Neural crest cell (in vitro differentiated cells): ENCODE results near the gene MPDZ. TPM values are rescaled to one million over a fixed set of nuclear protein-coding genes. Genes with fewer than 3 reads are reported as not detected.

Source experiments
- DNase-seq: peaks from one replicate; pipeline ENCODE4 v3.0.0; 2021; ENCODE audit warnings: low read depth, mixed read lengths, low spot score
- H3K27ac Mint-ChIP-seq: one replicate; pipeline ENCODE4 v1.8.0; 2021; ENCODE audit warnings: mild to moderate bottlenecking, mixed read lengths; ENCODE audit not compliant: unreplicated experiment
- H3K27me3 Mint-ChIP-seq: 2 replicates; pipeline ENCODE4 v1.8.0; 2021; ENCODE audit warnings: low read depth, mild to moderate bottlenecking, mixed read lengths
- H3K36me3 Mint-ChIP-seq: 2 replicates; pipeline ENCODE4 v1.8.0; 2021; ENCODE audit warnings: low read depth, mild to moderate bottlenecking, mixed read lengths
- H3K4me1 Mint-ChIP-seq: 2 replicates; pipeline ENCODE4 v1.8.0; 2021; ENCODE audit warnings: mixed read lengths
- H3K4me3 Mint-ChIP-seq: one replicate; pipeline ENCODE4 v1.8.0; 2021; ENCODE audit warnings: mild to moderate bottlenecking, mixed read lengths
- H3K9me3 Mint-ChIP-seq: 2 replicates; pipeline ENCODE4 v1.8.0; 2021; ENCODE audit warnings: mixed read lengths
- total RNA-seq: library from RNA; stranded (reverse); gene quantifications from 2 replicates; pipeline ENCODE4 v1.2.1, GENCODE V29; 2021
- TF ChIP-seq, protein P1 (sequence below): fragments of 200-600 bp; sonication (generic); conservative IDR thresholded peaks from 2 replicates; pipeline ENCODE4 v1.5.0; 2021; ENCODE audit warnings: antibody characterized with exemption, mild to moderate bottlenecking

The MPDZ gene
- total RNA-seq, 1 donor from 2014 or later = 69.4 TPM

DNA sequence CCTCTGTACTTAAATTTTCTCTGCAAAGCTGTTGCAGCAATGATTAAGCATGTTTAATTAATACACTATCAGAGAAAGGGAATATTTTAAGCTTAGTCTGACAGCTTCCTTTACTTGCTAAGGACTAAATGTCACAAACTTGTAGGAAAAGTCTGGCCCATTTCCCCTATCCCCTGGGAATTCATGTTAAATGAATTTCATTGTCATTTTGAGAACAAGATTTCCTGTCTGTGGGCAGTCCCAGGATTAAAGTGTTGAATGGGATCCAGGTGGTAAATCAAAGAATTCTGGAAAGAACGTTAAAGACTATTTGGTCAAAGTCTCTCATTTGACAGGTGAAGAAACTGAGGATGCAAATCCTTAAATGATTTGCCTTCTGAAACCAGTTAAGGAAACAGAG lies 214.8 kb downstream of the MPDZ start:
- H3K9me3 Mint-ChIP-seq = no peaks in the 10 kb centered on the region
- no peaks in the 10 kb centered on the region for H3K27me3 Mint-ChIP-seq
- no peaks in the 10 kb centered on the region for H3K36me3 Mint-ChIP-seq
- no peak overlapping the region for H3K4me3 Mint-ChIP-seq
- TF ChIP-seq, protein P1, sequence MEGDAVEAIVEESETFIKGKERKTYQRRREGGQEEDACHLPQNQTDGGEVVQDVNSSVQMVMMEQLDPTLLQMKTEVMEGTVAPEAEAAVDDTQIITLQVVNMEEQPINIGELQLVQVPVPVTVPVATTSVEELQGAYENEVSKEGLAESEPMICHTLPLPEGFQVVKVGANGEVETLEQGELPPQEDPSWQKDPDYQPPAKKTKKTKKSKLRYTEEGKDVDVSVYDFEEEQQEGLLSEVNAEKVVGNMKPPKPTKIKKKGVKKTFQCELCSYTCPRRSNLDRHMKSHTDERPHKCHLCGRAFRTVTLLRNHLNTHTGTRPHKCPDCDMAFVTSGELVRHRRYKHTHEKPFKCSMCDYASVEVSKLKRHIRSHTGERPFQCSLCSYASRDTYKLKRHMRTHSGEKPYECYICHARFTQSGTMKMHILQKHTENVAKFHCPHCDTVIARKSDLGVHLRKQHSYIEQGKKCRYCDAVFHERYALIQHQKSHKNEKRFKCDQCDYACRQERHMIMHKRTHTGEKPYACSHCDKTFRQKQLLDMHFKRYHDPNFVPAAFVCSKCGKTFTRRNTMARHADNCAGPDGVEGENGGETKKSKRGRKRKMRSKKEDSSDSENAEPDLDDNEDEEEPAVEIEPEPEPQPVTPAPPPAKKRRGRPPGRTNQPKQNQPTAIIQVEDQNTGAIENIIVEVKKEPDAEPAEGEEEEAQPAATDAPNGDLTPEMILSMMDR = no peak
- DNase-seq = no peak
- no peaks in the 10 kb centered on the region for H3K4me1 Mint-ChIP-seq
- H3K27ac Mint-ChIP-seq = no peak overlapping the region

DNA sequence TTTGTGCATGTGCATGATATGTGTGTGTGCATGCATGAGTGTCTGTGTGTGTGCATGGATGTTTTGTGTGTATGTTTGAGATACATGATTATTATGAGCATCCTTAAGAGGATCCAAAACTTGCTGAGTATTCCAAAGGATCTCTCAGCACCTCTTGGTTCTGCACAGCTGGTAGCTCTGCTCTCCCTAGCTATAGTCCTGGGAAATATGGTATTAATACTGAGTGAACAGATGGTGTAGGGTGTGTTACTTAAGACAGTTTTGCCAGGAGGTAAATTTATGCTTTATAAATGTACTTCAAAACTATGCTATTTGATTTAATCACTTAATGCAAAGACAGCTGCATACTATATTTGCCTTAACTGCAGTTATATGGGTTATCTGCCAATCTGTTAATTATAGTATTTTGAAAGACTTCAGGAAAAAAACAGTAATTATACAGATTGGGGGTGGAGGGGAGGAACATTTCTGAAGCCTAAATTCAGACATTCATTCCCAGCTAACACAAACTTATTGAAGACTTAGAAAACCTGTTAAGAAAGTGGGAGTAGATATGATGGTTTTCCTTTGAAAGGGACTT lies 215.5 kb downstream of the MPDZ start:
- no peaks in the 10 kb centered on the region for H3K4me1 Mint-ChIP-seq
- H3K27ac Mint-ChIP-seq = no peak overlapping the region

DNA sequence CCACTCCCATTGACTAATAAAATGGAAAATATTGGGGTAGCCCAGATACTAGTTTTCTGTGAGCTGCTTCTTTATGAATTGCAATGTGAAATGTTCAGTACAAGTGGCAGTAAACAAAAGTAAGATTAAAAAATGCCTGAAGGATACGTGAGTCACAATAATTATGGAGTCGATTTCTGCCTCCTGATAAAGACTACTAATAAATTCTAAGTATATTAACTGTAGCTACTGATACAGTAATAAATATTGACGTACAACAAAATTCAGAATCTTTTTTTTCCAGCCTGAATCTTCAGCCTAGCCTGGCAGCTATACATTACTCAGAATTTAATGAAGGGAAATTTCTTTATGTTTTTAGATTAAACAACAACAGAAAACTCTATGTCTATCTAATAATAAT lies 218.1 kb downstream of the MPDZ start:
- Mint-ChIP-seq H3K4me3 (no peak overlapping the region), H3K27me3 (no peaks in the 10 kb centered on the region), H3K36me3 (no peaks in the 10 kb centered on the region), H3K27ac (no peak overlapping the region), H3K9me3 (no peaks in the 10 kb centered on the region), H3K4me1 (no peaks in the 10 kb centered on the region)
- TF ChIP-seq, protein P1 = no peak
- DNase-seq = no peak

More for the DNA sequence above, 215.5 kb downstream of the MPDZ start:
- no peaks in the 10 kb centered on the region for H3K36me3 Mint-ChIP-seq
- no peak for DNase-seq
- no peak overlapping the region for H3K4me3 Mint-ChIP-seq
- TF ChIP-seq, protein P1 = no peak
- no peaks in the 10 kb centered on the region for H3K27me3 Mint-ChIP-seq
- no peaks in the 10 kb centered on the region for H3K9me3 Mint-ChIP-seq
